ENCODE data around the gene IGSF21. TPM values are rescaled to one million over a fixed set of nuclear protein-coding genes. Genes with fewer than 3 reads are reported as not detected.
"Not testable (repeated sequence)": the region's sequence is repeated elsewhere in the genome, so short reads cannot be mapped to it uniquely, and the experiment has no call there.

The IGSF21 gene
- total RNA-seq, 5 donors from 2014 or later (not counting 1 experiment from before 2014, with no cell fraction given), result not detected

- WGBS (ENCODE audit: insufficient coverage), result 0% methylated on average over 1 of the region's 2 CpGs
- H3K9me3 ChIP-seq; ATAC-seq (replicated peaks in 1 of 4); H3K27ac ChIP-seq (ENCODE audit: low read length); H3K4me3 Mint-ChIP-seq; H3K36me3 Mint-ChIP-seq; CTCF ChIA-PET; H3K27ac Mint-ChIP-seq; H3K4me1 ChIP-seq (ENCODE audit: control insufficient read depth in 1 of 2, extremely low read depth in 1 of 2, insufficient read depth in 2 of 2, low read length in 2 of 2); H3K4me3 ChIP-seq (ENCODE audit: control insufficient read depth in 1 of 2, extremely low read depth in 1 of 2, low read length in 1 of 2); POLR2A ChIA-PET; H3K36me3 ChIP-seq (ENCODE audit: control insufficient read depth in 2 of 2, extremely low read depth in 1 of 2, insufficient read depth in 1 of 2, low read length in 1 of 2); H3K9me3 Mint-ChIP-seq; H3K4me1 Mint-ChIP-seq; DNase-seq: not testable (repeated sequence)
- peaks cover 14 to 33% of the 10 kb centered on the region in 2 donors for H3K27me3 Mint-ChIP-seq
- peaks cover 0 to 30% of the 10 kb centered on the region in 2 experiments for H3K27me3 ChIP-seq (replicated peaks in 1 of 2; ENCODE audit: control insufficient read depth in 2 of 2, extremely low read depth in 1 of 2, insufficient read depth in 2 of 2, low read length in 1 of 2)
These were observed 58.0 kb downstream of the IGSF21 start for GRCh38 chr1:18165640-18166039.

DNA sequence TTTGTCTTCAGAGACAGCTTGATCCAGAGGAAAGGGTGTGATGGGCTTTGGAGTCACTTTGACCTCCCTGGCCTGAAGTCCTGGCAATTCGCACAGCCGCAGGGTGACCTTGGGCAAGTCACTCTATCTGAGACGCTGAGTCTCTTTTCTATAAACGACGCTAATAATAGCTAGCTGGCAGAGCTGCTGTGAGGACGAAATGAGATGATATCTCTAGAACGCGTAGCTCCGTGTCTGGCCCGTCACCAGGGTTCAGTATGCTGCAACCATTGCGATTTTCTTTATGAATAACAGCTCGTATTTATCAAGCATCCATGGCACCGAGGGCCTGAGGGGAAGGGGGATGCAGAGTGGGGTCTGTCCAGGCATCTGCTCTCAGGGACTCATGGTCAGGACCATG is 58.7 kb downstream of the IGSF21 start:
- CTCF ChIA-PET, result no interaction called here
- POLR2A ChIA-PET, result no interaction called here
- no peaks in the 10 kb centered on the region for H3K4me1 Mint-ChIP-seq
- ATAC-seq (replicated peaks in 1 of 4) (no peak), DNase-seq (no peak)
- H3K4me1 ChIP-seq (ENCODE audit: control insufficient read depth in 1 of 2, extremely low read depth in 1 of 2, insufficient read depth in 2 of 2, low read length in 2 of 2), result no peaks in the 10 kb centered on the region
- no peak overlapping the region for H3K27ac ChIP-seq (ENCODE audit: low read length)
- WGBS (ENCODE audit: insufficient coverage), result 87% methylated on average over 13 of the region's 13 CpGs
- no peaks in the 10 kb centered on the region for H3K9me3 ChIP-seq
- no peaks in the 10 kb centered on the region for H3K36me3 Mint-ChIP-seq
- H3K4me3 ChIP-seq (ENCODE audit: control insufficient read depth in 1 of 2, extremely low read depth in 1 of 2, low read length in 1 of 2), result no peak overlapping the region
- H3K27ac Mint-ChIP-seq, result no peak overlapping the region
- peaks cover 0 to 28% of the 10 kb centered on the region in 2 experiments for H3K27me3 ChIP-seq (replicated peaks in 1 of 2; ENCODE audit: control insufficient read depth in 2 of 2, extremely low read depth in 1 of 2, insufficient read depth in 2 of 2, low read length in 1 of 2)
- H3K36me3 ChIP-seq (ENCODE audit: control insufficient read depth in 2 of 2, extremely low read depth in 1 of 2, insufficient read depth in 1 of 2, low read length in 1 of 2), result no peaks in the 10 kb centered on the region
- H3K27me3 Mint-ChIP-seq, result peaks cover 14 to 33% of the 10 kb centered on the region in 2 donors
- H3K4me3 Mint-ChIP-seq, result no peak overlapping the region
- H3K9me3 Mint-ChIP-seq, result no peaks in the 10 kb centered on the region

DNA sequence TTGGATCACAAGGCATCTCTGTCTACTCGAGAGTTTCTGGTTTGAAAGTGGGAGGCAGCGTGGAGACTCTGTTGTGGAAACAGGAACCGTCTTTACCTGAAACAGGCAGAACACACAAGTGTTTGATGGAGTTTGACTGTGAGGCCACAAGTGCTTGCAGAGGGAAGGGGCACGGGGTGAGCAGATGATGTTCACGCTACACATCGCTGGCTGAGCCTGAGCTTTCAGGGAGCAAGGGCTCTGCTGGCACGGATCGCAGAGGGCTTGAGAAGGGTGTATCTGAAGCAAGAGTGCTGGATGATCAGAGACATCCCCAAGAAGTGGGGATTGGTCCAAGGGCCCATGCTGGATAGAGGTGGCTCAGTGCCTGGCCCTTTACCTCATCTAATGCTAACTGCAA is 59.3 kb downstream of the IGSF21 start:
- Mint-ChIP-seq H3K27me3 (peaks cover 14 to 33% of the 10 kb centered on the region in 2 donors), H3K4me3 (no peak overlapping the region), H3K27ac (no peak overlapping the region), H3K9me3 (no peaks in the 10 kb centered on the region), H3K36me3 (no peaks in the 10 kb centered on the region), H3K4me1 (no peaks in the 10 kb centered on the region)
- ATAC-seq (replicated peaks in 1 of 4) (no peak), DNase-seq (no peak)
- WGBS (ENCODE audit: insufficient coverage), result 80% methylated on average over 7 of the region's 8 CpGs
- Histone ChIP-seq H3K9me3 (no peaks in the 10 kb centered on the region), H3K27me3 (replicated peaks in 1 of 2; ENCODE audit: control insufficient read depth in 2 of 2, extremely low read depth in 1 of 2, insufficient read depth in 2 of 2, low read length in 1 of 2) (peaks cover 0 to 24% of the 10 kb centered on the region in 2 experiments), H3K36me3 (ENCODE audit: control insufficient read depth in 2 of 2, extremely low read depth in 1 of 2, insufficient read depth in 1 of 2, low read length in 1 of 2) (no peaks in the 10 kb centered on the region), H3K4me1 (ENCODE audit: control insufficient read depth in 1 of 2, extremely low read depth in 1 of 2, insufficient read depth in 2 of 2, low read length in 2 of 2) (no peaks in the 10 kb centered on the region), H3K27ac (ENCODE audit: low read length) (no peak overlapping the region), H3K4me3 (ENCODE audit: control insufficient read depth in 1 of 2, extremely low read depth in 1 of 2, low read length in 1 of 2) (no peak overlapping the region)
- ChIA-PET CTCF (no interaction called here), POLR2A (no interaction called here)

- ChIA-PET POLR2A (no interaction called here), CTCF (no interaction called here)
- H3K36me3 Mint-ChIP-seq, result no peaks in the 10 kb centered on the region
- H3K4me3 Mint-ChIP-seq, result no peak overlapping the region
- 56% methylated on average over 3 of the region's 3 CpGs for WGBS (ENCODE audit: insufficient coverage)
- Histone ChIP-seq H3K4me3 (ENCODE audit: control insufficient read depth in 1 of 2, extremely low read depth in 1 of 2, low read length in 1 of 2) (no peak overlapping the region), H3K27me3 (replicated peaks in 1 of 2; ENCODE audit: control insufficient read depth in 2 of 2, extremely low read depth in 1 of 2, insufficient read depth in 2 of 2, low read length in 1 of 2) (peaks cover 0 to 28% of the 10 kb centered on the region in 2 experiments), H3K36me3 (ENCODE audit: control insufficient read depth in 2 of 2, extremely low read depth in 1 of 2, insufficient read depth in 1 of 2, low read length in 1 of 2) (no peaks in the 10 kb centered on the region), H3K9me3 (no peaks in the 10 kb centered on the region), H3K27ac (ENCODE audit: low read length) (no peak overlapping the region), H3K4me1 (ENCODE audit: control insufficient read depth in 1 of 2, extremely low read depth in 1 of 2, insufficient read depth in 2 of 2, low read length in 2 of 2) (no peaks in the 10 kb centered on the region)
- H3K9me3 Mint-ChIP-seq, result no peaks in the 10 kb centered on the region
- no peak for ATAC-seq (replicated peaks in 1 of 4)
- H3K4me1 Mint-ChIP-seq, result no peaks in the 10 kb centered on the region
- peaks cover 8 to 26% of the 10 kb centered on the region in 2 donors for H3K27me3 Mint-ChIP-seq
- no peak for DNase-seq
- no peak overlapping the region for H3K27ac Mint-ChIP-seq
These were observed 62.8 kb downstream of the IGSF21 start for GRCh38 chr1:18170444-18170843.

GRCh38 chr1:18174037-18174436 is 66.4 kb downstream of the IGSF21 start:
- no peaks in the 10 kb centered on the region for H3K36me3 Mint-ChIP-seq
- H3K9me3 Mint-ChIP-seq, result no peaks in the 10 kb centered on the region
- no peak overlapping the region for H3K4me3 Mint-ChIP-seq
- Histone ChIP-seq H3K4me3 (ENCODE audit: control insufficient read depth in 1 of 2, extremely low read depth in 1 of 2, low read length in 1 of 2) (no peak overlapping the region), H3K27me3 (replicated peaks in 1 of 2; ENCODE audit: control insufficient read depth in 2 of 2, extremely low read depth in 1 of 2, insufficient read depth in 2 of 2, low read length in 1 of 2) (peaks cover 0 to 38% of the 10 kb centered on the region in 2 experiments), H3K9me3 (no peaks in the 10 kb centered on the region), H3K27ac (ENCODE audit: low read length) (no peak overlapping the region), H3K4me1 (ENCODE audit: control insufficient read depth in 1 of 2, extremely low read depth in 1 of 2, insufficient read depth in 2 of 2, low read length in 2 of 2) (no peaks in the 10 kb centered on the region), H3K36me3 (ENCODE audit: control insufficient read depth in 2 of 2, extremely low read depth in 1 of 2, insufficient read depth in 1 of 2, low read length in 1 of 2) (no peaks in the 10 kb centered on the region)
- no peak overlapping the region for H3K27ac Mint-ChIP-seq
- WGBS (ENCODE audit: insufficient coverage), result 83% methylated on average over 6 of the region's 12 CpGs
- H3K27me3 Mint-ChIP-seq, result peaks cover 26% of the 10 kb centered on the region in 2 donors
- ATAC-seq (replicated peaks in 1 of 4), result no peak
- ChIA-PET CTCF (no interaction called here), POLR2A (no interaction called here)
- DNase-seq, result no peak
- peaks cover 0 to 4% (median 0%) of the 10 kb centered on the region in 3 donors for H3K4me1 Mint-ChIP-seq

DNA sequence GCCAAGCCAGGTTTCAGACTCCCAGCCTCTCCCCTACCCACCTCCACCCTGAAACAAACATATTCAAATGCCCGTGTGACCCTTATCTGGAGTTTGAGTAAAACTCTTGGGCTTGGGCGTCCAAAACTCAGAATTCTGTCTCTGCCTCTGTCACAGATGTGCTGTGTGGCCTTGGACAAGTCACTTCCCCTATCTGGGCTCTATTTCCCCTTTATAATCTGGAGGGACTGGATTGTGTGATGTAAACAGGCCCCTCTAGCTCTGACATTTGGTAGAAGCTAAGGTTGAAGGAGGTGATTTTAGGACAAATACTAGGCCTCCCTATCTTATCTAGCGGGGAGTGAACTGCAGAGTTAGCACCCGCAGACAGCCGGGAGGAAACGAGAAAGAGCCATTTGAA is 67.5 kb downstream of the IGSF21 start:
- 69% methylated on average over 5 of the region's 6 CpGs for WGBS (ENCODE audit: insufficient coverage)
- Histone ChIP-seq H3K27ac (ENCODE audit: low read length) (no peak overlapping the region), H3K27me3 (replicated peaks in 1 of 2; ENCODE audit: control insufficient read depth in 2 of 2, extremely low read depth in 1 of 2, insufficient read depth in 2 of 2, low read length in 1 of 2) (peaks cover 0 to 34% of the 10 kb centered on the region in 2 experiments), H3K4me1 (ENCODE audit: control insufficient read depth in 1 of 2, extremely low read depth in 1 of 2, insufficient read depth in 2 of 2, low read length in 2 of 2) (no peaks in the 10 kb centered on the region), H3K9me3 (no peaks in the 10 kb centered on the region), H3K4me3 (ENCODE audit: control insufficient read depth in 1 of 2, extremely low read depth in 1 of 2, low read length in 1 of 2) (no peak overlapping the region), H3K36me3 (ENCODE audit: control insufficient read depth in 2 of 2, extremely low read depth in 1 of 2, insufficient read depth in 1 of 2, low read length in 1 of 2) (no peaks in the 10 kb centered on the region)
- ATAC-seq (replicated peaks in 1 of 4) (no peak), DNase-seq (no peak)
- Mint-ChIP-seq H3K27ac (no peak overlapping the region), H3K4me3 (no peak overlapping the region), H3K27me3 (peaks cover 23 to 24% of the 10 kb centered on the region in 2 donors), H3K36me3 (no peaks in the 10 kb centered on the region), H3K4me1 (peaks cover 0 to 4% (median 0%) of the 10 kb centered on the region in 3 donors), H3K9me3 (no peaks in the 10 kb centered on the region)
- POLR2A ChIA-PET, result no interaction called here
- CTCF ChIA-PET, result no interaction called here

Data from T-cell (primary cell).